ENCODE results near the gene RPTOR.

The RPTOR gene

DNA sequence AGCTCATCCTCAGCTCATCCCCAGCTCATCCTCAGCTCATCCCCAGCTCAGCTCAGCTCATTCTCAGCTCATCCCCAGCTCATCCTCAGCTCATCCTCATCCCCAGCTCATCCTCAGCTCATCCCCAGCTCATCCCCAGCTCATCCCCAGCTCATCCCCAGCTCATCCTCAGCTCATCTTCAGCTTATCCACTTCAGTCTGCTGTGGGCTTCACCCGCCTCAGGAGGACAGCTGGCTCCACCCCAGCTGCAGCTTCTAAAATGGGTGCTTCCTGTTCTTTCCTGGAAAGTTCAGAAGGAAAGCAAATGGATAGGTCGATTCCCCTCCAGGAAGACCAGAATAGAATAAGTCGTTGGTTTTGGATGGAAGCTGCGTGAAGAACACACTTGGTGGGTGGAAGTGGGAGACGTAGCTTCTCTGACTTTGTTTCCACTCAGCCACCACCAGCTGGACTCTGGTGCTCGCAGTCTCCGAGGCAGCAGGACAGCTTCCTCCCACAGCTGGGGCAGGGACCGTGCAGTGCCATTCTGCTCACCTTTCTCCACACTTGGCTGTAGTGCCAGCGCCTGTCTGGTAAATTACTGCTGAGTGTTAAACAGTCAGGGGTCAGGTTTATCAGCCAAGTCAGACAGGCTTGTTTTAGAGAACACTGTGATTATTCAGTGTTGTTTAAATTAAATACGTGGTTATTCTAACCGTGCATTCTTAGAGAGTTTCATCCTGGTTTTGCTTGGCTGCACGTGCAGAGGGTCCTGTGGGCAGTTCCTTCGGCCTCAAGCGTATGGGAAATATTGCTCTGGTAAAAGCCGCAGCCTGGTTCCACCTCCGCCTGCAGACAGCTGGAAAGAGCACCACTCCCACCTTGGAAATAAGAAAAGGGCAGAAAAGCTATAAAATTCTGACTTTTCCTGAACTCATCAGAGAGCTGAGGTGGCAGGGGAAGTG lies 386.0 kb downstream of the RPTOR start:
- no peak for DNase-seq (ENCODE audit: low read depth)

DNA sequence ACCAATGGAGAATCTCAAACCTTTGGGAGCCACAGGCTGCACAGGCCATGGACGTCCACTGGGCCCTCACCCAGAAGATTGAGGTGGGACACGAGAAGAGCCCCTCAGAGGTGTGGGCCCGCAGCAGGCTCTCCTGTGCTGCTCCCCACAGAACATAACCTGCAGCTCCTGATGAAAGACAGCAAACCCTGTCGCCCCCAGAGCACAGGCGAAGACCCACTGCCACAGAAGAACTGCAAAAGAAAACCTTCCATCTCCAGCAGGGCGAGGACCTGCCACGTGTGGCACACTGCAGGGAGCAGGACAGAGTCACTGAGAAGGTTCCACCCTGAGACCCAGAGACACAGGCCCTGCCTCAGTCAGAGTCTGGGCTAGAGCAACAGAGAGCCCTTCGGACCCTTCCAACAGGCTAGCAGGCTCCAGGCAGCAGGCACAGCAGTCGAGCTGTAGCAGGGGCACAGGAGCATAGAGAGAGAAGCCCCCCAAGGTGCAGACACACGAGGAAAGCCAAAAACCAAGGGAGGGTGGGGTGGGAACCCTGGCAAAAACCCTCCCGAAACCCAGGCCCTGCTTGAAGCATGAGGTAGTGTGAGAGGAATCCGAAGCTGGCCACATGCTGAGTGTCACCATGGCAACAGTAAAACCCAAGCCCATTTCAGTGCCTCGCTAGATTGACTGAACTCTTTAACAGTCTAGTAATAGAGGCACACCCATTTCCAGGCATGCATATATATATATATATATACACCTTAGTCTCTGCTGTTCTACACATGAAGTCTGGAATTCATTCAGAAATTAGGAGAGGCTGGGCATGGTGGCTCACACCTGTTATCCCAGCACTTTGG lies 387.0 kb downstream of the RPTOR start:
- peak; percentile 77 for DNase-seq (ENCODE audit: low read depth)

DNA sequence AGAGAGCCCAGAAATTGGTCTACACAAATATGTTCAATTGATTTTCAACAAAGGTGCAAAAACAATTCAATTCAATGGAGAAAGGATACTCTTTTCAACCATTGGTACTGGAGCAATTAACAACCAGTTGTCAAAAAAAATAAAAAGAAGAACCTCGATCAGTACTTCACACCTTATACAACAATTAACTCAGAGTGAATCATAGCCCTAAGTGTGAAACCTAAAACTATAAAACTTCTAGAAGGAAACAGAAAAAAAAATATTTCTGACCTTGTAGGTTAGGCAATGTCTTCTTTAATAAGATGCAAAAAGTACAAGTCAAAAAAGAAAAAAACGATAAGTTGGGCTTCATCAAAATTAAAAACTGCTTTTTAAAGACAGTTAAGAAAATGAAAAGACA lies 390.9 kb downstream of the RPTOR start:
- no peak for DNase-seq (ENCODE audit: low read depth)

DNA sequence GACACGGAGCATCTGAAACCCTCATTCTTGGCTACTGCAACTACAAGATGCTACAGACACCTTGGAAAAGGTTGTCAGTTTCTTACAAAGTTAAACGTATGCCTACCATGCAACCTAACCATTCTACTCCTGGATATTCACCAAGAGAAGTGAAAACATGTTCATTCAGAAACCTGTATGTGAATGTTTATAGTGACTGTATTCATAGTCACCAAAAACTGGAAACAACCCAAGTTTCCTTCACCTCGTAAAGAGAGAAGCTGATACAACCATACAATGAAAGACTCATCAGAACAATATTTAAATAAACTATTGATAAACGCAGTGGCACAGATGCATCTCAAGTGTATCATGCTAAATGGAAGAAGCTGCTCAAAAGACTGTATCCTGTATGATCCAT lies 391.6 kb downstream of the RPTOR start:
- DNase-seq (ENCODE audit: low read depth): no peak

DNA sequence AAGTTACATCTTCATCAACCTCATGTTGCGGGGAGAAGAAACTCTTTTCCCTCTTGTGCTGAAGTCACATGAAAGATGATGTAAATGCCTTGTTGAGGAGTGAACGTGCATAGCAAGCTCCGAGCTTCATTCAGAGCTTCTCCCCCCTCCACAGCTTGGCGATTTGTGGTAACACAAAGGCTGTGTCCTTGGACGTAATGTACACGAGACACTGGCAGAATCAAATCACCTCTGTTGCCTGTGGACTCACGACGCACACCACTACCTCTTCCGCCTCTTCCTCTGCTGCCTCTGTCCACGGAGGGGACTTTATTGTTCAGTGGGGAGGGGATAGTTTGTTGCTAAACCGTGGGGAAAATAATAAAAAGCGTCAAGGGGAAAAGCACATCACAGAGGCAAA lies 392.1 kb downstream of the RPTOR start:
- DNase-seq (ENCODE audit: low read depth): no peak

DNA sequence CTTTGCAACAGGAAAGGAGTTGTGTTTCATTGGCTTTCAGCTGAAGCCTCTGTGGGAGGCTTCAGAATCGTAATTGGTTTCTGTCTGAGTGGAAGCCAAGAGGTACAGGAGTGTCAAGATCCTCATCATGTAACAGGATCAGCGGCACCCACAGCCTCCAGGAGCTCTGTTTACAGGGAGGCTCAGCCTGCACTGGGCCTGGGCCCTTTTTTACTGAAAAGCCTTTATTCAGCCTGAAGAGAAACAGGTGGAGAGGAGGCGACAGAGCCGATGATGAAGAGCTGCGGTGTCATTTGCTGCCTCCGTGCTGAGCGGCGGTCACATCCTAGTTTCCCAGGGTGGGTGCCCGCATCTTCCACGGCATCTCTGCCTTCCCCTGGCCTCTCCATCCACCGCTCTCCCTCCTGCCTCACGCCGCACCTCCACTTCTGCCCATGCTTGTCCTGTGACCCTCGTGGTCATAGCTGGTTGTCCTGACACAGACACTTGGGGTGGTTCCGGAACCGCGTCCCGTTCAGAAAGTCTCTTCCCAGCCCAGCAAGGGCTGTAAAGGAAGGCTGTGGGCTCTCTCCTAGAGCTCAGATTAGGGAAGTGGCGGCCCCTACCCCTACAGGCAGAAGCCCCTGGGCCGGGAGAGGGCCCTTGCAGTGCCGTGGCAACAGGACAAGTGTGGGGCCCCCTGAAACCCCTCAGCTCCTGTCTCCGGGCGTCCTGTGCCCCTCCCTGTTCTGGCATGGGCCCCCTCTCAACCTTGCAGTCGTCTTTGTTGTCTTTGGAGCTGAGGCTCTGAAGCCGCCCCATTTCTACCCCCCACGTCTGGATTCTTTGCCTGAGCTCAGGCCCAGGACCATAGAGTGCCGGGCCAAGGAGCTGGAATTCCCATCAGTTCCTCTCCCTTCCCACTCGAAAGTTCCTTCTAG lies 393.1 kb downstream of the RPTOR start:
- DNase-seq (ENCODE audit: low read depth): no peak

DNA sequence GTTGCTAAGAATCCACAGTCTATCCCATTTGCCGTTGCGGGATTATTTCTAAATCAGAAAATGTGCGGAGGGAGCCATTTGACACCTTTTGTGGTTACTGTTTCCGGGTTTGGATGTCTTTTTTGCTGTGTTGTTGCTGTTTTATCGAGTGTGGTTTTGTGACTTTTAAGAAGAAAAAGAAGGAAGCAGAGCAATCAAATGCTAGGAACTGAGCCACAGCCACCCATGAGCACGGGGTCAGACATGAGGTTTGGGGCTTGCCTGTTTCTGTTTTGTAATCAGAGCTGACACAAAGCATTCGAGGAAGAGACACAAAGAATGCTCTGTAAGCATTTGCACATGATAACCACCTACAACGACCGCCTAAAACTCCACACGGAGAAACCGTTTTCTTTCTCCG lies 393.9 kb downstream of the RPTOR start:
- DNase-seq (ENCODE audit: low read depth): no peak

DNA sequence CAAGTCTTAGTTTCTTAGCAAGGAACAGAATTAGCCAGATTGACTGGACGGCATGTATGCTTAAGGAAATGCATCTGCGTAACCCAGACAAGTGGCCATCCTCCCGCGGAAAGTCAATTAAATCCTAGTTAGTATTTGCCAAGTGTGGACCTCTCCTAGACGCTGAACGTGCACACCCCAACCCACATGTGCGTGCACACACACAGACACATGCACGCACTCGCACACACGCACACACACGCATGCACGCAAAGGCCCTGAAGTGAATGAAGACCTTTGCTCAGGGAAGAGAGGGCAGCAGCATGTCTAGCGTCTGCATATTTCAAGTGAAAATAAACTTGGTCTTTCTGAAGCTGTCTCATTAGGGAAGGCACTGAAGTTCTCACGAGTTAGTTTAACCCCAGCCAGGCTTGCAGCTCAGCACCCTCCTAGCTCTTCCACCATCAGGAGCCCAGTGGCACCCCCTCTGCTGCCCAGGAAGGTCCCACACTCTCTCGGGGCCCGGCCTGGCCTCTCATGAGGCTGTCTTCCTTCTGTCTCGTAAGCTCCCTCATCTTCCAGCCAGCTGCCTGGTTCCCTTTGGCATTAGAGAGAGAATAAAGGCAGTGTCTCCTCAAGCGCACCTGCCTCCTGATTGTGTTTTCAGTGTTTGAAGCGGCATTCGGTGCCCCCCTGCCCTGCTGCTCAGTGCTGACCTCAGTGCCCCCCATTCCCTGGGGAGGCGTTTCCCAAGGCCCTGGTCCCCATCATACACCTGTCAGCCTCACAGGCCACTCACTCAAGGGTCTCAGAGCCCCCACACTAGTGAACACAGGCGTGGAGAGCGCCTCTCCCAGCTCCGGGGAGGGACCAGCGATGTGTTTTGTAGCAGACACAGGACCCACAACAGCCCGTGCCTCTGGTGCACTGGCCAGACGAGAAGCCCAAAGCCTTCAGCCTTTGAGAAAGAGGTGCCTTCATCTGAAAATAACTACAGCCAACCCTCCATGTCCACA lies 394.8 kb downstream of the RPTOR start:
- no peak for DNase-seq (ENCODE audit: low read depth)

DNA sequence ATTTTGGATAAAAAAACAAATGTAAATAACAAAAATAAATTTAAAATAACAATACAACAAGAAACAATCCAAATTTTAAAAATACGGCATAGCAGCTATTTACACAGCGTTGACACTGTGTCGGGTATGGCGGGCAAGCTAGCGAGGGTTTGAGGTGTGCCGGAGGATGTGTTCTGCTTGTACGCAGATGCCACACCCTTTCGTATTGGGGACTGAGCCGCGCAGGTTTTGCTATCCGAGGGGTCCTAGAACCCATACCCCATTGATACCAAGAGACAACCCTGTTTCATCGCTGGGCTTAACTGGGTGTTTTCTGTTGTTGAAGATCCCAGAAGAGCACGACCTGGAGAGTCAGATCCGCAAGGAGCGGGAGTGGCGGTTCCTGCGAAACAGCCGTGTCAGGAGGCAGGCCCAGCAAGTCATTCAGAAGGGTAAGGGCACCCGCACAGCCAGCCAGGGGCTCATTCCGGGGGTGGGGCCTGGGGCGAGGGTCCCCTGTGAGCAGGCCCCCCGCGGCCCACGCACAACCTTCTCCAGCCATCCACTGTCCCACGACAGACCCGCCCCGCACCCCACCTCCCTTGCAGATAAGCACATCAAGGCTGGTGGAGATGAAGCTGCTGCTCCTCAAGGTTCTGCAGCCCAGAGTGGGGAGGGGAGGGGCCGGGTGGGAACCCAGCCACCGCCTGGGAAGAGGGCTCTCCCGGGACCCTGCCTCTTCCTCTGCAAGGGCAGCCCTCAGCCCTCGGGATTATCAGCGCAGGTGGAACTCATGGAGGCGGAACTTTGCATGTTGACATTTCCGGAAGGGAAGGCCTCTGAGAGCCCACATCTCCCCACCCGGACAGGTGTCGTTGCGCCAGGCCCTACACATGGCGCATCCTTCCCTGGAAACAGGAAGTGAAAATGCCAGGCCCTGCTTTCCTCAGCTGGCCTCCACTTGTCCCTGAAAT lies 395.8 kb downstream of the RPTOR start:
- DNase-seq (ENCODE audit: low read depth): no peak

DNA sequence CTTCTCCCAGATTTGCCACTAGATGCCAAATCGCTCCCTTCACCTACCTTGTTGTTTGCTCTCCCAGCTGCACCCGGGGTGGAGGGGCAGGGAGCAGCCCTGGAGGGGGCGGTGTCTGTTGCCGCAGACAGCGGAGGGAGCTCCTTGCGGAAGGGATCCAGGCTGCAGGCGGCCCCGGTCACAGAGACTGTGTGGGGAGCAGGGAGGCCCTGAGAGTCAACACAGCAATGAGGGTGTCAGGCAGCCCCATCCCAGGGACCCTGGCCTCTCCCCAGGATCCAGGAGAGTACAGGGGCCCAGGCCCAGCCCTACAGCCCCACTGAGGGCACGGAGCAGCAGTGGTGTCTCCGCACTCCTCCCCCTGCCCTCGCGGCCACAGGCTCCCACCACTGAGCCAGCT lies 396.5 kb downstream of the RPTOR start:
- no peak for DNase-seq (ENCODE audit: low read depth)

DNA sequence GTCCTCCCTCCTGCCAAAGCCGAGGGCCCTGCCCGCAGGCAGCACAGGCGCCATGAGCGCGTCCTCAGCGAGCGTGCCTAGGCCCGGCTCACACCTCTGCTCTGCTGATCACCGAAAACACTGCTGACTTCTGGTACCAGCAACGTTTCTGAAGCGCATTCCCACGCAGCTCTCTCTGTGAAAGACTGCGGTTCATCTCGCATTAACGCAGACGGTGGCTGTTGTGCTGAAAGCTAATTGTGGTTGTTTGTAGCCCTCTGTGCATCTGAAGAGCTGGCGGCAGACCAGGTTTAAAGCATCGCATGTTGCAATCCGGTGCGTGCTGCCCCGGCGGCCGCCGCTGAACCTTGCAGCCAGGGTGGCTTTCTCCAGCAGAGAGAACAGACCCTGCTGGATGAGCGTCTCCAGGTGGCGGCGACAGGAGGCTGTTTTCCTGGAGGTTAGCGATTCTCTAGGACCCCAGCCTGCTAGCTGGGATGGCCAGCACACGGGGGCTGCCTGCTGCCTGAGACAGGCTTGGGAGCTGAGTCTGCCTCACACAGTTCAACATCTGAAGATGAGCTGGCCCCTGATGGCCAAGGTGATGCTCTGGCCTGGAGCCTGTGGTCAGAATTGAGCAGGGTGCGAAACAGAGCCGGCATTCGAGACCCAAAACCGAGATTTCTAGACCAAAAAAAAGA lies 397.2 kb downstream of the RPTOR start:
- DNase-seq (ENCODE audit: low read depth): no peak

DNA sequence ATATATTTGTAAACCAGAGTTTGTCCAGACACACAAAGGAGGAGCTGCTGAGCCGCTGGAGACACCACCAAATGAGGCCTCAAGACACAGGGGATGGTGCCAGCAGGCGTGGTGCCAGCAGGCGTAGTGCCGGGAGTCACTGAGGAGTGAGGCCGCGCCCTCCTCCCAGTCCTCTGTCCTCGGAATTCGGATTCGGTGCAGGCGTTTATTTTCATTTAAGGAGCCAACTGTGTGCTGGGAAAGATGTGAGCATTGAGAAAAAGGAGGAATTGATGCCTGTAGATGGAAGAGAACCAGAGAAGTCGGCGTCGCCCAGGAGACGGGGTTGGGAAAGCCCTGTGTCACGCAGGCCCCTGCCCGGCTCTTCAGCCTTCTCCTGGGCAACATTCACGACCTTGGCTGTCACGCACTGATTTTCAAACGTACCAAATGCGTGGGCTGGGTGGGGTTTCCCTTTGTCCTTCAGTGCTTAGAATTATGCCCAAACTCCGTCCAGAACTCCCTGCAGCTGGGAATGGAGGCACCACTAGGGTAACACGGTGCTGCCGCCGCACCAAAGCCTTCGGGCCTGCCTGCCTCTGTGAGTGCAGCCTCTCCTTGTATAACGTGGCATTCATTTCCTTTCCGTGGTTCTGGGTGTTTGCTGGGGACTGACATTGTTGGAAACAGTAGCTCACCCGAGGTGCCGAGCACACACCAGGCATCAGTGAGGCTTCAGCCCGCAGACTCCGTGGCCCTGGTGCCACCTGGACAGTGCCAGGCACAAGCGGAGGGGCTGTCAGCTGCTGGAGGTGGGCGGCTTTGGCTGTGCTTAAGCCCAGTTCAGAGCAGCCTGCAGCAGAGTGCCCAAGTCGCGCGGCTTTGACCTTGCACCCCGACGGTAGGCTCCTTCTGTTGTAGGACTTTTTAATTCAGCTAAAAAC lies 398.0 kb downstream of the RPTOR start:
- DNase-seq (ENCODE audit: low read depth): peak; percentile 74

DNA sequence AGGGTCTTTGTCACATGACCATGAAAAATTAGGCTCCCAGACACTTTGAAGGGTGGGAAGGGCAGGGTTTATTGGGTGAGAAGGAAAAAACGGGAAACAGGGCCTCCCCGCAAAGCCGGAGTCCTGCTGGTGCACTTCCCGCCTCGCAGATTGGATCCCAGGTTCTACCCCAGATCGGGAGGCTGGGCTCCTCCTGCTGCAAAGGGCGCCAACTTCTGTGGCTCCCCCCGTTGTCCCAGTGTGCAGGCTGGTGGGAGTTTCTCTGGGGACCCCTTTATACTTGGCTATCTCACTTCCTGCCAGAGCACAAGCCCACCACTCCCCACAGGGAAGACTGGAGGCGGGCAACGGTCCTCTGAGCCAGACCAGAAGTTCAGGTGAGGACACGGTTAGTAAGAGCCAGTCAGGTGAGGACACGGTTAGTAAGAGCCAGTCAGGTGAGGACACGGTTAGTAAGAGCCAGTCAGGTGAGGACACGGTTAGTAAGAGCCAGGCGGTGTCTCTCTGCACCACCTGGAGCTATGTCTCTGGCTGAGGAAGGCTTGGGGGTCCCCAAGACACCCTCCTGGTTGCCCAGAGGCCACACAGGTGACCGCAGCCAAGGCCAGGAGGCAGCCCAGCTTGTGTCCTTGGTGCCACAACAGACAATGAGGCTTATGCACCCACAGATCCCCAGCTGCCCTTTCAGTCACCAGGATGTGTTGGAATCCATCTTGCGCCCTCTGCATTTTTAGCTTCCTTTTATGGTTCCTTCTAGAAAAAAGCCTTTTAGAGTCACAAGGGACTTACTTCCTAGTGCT lies 398.9 kb downstream of the RPTOR start:
- DNase-seq (ENCODE audit: low read depth): no peak

DNA sequence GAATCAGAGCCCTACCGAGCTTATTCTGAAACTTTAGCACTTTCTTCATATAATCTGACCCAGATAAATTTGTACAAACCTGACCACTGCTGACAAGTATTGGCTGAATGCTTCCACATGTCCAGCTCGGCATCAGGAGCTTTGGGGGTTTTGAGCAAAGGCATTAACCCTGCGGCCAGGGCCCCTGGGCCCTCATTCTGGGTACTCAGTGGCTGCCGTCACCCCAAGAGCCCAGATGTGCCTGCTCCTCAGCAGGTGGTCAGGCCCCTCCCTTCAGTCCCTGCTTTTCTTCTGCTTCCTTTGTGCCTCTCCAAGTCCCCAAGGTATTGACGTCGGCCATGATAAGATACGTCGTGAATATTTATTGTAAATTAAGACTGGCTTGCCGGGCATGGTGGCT lies 399.7 kb downstream of the RPTOR start:
- no peak for DNase-seq (ENCODE audit: low read depth)

DNA sequence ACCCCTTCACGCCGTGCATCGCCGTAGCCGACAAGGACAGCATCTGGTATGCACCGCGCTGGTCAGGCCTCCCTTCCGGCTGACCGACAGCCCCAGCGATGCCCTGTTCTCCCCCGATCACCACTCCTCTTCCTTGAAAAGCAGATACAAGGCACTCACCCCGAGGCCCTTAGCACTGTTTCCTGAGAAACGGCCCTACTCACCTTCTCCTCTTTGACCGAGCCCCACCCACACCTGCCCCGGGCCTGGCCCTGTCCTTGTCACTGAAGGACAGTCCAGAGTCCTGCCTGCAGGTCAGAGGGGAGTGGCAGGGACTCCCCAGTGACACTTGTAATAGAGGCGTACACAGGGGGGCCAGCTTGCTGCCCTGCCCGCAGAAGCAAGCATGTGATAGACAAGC lies 401.1 kb downstream of the RPTOR start:
- DNase-seq (ENCODE audit: low read depth): no peak

DNA sequence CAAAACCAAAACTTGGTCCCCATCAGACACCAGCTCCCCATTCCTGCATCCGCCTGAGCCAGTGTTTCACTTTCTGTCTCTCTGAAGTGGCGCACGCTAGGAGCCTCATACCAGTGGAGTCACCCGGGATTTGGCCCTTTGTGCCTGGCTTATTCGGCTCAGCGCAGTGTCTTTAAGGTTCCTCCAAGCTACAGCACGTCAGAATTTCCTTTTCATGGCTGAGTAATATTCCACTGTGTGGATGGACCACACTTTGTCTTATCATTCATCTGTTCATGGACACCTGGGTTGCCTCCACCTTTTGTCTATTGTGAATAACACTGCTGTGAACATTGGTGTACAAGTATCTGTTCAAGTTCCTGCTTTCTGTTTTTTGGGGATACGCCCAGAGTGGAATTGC lies 401.8 kb downstream of the RPTOR start:
- no peak for DNase-seq (ENCODE audit: low read depth)

Data from iris pigment epithelial cell (primary cell).